CD4-positive, alpha-beta T cell treated with Interleukin-6 for 4 hours (primary cell): ENCODE measurements around the gene GUCA1A.
A peak's percentile ranks its signal among the peaks of the same experiment; 100 is the strongest.
"Not testable (repeated sequence)": the region's sequence is repeated elsewhere in the genome, so short reads cannot be mapped to it uniquely, and the experiment has no call there.

Experiments
- DNase-seq: peaks from one replicate; pipeline ENCODE4 v3.0.0-alpha.2; 2020; ENCODE audit warnings: mixed read lengths

Gene GUCA1A

DNA sequence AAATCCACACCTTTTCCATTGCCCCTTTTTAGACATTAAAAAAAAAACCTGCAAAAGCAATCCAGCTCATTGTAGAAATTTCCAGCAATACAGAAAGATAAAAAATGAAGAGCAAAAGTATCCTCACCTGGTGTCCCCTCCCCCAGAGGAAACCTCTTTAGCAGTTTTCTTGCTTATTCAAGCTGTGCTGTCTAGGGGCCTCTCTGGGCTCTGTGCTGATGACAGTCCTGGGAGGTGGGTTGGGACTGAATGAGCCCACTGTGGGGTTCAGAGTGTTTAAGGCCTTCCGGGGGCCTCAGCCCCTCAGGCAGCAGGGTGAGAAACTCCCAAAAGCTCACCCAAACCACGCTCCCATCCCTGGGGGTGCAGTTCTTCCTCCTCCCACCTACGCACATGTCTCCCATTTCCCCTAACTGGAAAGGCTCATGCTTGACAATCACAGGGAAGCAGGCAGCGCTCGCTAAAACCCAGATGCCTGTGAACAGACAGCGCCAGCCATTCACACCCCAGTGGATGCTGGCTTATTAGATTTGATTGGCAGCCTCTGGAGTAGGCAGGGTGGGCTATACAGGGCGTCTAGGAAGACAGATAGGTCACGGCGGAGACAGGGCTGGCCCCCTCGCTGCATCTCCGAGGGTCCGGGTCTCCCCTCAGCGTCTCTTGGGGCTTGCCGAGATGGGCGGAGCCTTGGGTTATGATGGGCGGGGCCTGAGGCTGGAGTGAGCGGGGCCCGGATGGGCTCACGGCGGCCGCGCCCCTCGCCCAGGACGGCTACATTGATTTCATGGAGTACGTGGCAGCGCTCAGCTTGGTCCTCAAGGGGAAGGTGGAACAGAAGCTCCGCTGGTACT is 4.6 kb downstream of the GUCA1A start:
- DNase-seq = peak; percentile 40

DNA sequence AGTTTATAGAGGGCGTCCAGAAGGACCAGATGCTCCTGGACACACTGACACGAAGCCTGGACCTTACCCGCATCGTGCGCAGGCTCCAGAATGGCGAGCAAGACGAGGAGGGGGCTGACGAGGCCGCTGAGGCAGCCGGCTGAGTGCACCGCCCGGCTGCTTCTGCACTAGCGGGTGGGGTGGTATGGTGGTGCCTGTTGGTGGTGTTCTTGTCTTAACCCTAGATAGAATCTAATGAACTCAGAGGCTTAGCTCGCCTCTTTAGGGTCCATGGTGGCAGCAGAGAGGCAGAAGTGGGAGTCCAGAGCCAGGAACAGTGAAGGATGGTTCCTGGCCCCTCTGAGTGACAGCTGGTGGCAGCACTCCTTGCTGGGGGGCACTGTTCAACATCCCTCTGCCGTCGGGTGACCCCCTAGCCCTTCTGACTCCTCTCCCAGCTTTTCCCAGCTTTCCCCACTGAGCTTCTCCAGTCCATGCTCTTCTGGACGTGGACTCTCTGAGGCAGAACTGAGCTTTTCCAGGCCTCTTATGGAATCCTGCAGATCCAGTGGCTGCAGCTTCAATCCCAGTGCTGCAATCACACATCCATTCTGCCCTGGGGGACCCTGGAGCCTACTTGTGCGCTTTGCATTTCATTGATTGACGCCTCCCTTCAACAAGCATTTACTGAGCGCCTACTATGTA is 6.2 kb downstream of the GUCA1A start:
- DNase-seq = no peak

DNA sequence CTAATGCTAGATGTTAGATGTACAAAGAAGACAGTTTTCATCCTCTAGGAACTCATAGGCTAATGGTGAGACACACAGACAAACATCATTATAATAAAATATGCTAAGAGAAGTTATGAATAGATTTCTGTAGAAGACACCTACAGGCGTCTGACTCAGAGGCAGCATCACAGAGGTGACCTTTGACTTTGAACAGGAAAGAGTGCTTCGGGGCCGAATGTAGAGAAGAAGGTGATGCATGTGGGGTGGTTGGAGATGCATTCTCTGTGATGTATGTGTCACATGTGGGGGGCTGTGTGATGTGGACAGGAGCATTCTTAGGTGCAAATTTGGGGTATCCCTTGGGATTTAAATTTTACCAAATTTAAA is 6.8 kb downstream of the GUCA1A start:
- DNase-seq = no peak

DNA sequence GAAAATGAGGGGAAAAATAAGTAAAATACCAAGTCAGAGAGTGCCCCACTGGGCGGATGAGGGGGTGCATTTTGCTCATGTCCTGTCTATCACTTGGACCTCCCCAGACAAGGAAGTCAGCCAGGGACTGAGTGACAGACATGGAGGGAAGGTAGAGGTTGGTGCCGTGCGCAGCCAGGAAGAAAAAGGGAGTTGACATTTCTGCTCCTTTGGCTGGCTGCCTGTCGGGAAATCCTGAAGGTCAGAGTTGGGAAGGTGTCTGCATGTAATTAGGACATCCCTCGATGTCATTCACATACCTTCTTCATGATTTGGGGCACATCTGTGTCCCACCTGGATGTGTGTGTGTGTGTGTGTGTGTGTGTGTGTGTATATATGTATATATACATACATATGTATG is 8.9 kb downstream of the GUCA1A start:
- no peak for DNase-seq

DNA sequence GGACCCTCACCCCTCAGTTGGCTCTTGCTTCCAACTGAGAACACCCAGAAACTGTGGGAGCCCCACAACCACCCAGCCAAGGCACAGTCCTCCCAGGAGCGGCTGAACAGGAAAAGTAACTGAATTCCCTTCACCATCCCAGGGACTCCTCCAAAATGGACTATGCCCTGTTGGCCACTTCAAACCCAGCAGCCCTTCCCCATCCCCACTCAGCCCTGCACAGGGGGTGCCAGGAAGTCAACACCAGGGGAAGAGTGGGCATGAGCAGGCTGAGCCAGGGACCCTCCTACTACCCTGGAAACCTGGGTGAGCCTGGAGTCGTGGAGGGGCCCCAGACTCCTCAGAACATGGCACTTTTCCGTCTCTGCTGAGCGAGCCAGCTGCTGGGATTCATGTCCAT is 11.3 kb downstream of the GUCA1A start:
- DNase-seq = no peak

DNA sequence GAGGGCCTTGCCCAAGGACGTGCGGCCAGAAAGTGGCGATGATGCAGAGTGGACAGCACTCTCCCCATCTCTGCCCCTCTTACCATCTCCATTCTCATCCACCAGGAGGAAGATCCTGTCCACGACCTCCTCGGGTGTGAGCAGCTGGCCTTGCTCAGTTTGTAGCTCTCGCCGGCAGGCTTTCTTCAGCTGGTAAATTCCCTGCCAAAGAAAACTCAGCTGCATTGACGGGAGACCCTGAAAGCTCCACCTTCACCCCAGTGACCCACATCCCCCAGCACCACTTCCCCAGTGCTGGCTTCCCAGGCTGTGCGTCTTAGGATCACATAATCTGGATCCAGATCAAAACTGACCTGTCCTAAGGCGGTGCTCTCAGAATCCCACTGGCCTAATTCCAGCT is 12.4 kb downstream of the GUCA1A start:
- no peak for DNase-seq

DNA sequence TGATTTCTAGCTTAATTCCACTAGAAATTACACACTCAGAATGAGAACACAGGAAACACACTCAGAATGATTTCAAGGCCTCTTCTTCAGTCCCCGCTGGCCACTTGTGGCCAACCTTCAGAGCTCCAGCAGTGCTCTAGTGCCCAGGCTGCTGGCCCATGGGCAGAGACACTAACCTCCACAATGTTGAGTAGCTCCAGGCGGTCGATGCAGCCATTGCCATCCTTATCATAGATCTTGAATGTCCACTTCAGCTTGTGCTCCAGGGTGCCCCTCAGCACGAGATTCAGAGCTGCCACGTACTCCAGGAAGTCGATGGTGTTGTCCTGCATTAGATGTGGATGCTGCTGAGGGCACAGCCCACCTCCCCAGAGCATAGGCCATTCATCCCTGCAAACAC is 15.2 kb downstream of the GUCA1A start:
- DNase-seq = no peak

DNA sequence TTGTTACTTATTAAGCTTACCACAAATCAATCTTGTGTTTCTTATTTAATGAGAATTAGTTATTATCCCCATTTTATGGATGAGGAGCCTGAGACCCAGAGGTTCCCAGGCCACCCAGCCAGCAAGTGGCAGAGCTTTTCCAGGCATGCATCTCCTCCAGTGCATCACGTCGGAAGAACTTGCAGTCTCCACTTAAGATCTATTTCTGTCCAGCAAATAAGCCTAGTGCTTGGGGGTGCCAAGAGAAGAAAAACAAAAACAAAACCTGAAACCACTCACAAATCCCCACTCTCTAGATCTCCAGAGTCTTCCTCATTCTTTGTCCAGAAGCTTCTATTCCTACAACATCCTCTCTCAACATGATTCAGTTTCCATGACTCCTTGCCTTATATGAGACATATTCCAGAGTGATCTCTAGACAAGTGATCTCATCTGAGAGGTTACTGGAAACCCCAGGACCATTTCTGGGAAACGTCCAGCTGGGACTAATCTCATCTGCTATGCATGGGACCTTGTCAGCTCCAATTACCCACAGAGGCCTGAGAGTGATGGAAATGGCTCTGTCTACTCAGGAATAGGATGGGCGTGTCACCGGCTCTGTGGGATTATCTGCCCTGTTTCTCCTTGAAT is 17.5 kb downstream of the GUCA1A start:
- DNase-seq = no peak

DNA sequence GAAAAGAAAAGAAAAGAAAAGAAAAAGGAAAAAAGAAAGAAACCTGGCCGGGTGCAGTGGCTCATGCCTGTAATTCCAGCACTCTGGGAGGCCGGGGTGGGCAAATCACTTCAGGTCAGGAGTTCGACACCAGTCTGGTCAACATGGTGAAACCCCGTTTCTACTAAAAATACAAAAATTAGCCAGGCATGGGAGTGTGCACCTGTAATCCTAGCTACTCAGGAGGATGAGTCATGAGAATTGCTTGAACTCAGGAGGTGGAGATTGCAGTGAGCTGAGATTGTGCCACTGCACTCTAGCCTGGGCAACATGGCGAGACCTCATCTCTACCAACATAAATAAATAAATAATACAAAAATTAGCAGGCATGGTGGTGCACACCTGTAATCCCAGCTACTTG is 19.2 kb downstream of the GUCA1A start:
- not testable (repeated sequence) for DNase-seq

DNA sequence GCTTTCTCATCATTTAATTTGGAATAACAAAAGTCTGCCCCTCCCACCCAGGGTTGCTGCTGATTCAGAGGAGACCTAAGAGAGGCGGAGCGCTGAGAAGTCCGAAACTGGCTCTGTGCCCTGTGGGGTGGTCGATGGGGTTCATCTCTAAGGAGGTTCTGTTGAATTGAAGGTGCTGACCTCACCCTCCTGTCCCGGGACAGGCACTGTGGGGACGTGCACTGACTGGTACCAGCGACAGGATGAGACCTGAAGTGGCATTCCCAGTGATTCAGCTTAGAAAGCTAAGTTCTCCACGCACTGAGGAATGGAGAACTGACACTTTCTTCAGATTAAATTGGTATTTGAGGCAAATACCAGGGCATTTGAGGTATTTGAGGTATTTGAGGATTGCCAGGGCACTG is 20.3 kb downstream of the GUCA1A start:
- DNase-seq = no peak

DNA sequence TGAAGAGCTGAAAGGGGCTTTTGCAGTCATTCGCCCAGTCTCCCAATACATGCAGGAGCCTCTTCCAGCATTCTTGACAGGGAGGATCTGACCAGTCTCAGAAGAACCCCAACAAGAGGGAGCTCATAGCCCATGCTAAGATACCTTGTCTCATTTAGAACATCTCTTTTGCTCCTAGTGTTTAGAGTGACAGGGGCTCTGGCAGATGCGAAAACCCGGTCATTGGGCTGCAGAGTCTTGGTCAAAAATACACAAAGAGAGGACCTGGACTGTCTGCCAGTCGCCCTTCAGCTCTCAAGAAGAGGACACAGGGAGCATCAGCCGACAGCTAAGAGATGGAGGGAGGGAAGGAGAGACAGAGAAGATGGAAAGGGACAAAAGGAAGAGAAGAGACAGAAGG is 20.9 kb downstream of the GUCA1A start:
- DNase-seq = no peak

DNA sequence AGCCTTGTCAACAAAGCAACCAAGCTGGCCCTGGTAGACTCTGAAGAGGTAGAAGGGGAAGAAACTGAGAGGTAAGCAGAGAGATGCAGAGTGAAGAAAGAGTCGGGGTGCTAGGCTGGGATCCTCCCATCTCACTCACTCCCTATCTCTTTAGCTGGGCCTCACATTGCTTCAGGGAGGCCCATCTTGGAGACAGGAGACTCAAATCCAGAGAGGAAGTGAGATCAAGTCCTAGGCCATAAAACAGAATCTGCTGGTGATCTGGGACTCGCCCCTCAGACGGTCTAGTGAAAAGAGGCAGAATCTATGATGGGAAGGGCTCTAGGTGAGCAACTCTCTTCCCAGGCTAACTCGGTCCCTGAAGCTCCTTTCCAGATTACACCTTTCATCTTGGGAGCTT is 22.3 kb downstream of the GUCA1A start:
- DNase-seq = no peak

DNA sequence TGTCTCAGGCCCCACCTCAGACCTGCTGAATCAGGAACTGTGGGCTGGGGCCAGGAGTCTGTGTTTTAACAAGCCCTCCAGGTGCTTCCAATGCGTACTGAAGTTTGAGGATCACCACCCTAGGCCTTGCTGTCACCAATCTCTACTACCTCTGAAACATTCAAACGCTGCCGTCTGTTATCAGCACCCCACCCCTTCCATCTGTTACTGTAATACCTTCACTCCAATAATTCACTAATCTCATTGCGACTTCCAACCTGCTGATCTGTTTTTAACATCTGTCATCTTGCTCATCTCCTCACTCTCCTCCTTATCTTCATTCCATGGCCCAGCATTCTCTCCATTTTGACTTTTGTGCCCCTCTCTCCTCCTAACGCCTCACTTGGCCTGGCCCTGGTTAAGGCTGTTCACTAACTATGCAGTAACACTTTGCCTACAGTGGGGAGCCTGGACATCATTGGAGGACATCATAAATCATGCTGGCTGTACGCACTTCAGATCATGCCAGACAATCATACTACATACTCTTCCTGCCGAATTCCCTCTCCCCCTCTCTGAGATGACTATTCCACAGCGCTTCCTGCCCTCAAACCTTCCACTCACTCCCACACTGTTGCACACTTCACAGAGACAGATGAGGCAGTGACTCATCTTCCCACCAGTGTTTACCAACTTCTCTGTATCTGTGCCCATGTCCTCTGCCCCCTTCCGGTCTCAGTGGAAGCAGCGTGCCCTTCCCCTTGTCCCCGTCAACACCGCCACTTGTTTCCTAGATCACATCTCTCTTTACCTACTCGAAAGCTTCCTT is 24.6 kb downstream of the GUCA1A start:
- peak; percentile 41 for DNase-seq

DNA sequence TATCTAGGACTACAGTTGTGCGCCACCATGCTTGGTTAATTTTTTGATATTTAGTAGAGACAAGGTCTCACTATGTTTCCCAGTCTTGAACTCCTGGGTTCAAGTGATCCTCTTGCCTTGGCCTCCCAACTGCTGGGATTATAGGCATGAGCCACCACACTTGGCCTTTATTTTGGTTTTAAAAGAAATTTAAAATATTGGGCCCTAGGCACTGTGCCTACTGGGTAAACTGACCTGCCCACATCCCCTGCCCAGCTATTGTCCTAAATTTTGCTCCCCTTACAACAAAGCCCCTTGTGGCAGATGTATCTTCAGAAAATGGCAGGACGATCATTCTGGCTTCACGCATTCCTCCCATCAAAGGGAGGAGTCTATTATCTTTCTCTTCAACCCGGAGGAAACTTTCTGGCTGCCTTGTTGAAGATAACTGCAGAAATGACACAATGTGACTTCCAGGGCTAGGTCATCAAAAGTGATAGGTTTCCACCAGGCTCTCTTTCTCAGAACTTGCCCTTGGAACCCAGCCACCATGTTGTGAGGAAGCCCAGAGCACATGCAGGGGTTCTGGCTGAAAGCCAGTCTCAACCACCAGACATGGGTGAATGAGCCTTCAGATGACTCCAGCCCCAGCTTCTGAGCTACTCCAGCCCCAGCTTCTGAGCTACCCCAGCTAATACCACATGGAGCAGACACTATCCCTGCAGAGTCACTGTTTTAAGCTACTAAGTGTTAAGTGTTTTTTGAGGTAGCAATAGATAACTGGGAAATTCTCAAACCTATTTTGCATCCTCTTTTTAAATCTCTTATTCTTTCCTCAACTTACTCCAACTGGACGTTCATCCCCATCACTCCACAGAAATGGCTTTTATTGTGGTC is 26.2 kb downstream of the GUCA1A start:
- no peak for DNase-seq

DNA sequence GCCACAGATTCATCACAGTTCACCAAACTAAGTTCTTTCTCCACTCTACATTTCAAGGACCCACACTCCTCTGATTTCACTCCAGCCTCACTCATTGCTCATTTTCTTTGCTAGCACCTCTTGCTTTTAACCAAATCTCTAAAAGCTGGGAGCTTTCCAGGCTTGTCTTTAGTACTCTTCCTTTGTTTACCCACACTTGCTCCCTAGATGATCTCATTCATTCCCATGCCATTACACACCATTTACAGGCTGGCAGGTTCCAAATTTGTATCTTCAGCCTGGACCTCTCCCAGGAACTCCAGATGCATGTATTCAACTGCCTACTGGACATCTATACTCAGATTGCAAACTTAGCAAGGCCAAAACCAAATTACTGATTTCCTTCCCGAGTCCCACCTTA is 26.9 kb downstream of the GUCA1A start:
- DNase-seq = no peak

DNA sequence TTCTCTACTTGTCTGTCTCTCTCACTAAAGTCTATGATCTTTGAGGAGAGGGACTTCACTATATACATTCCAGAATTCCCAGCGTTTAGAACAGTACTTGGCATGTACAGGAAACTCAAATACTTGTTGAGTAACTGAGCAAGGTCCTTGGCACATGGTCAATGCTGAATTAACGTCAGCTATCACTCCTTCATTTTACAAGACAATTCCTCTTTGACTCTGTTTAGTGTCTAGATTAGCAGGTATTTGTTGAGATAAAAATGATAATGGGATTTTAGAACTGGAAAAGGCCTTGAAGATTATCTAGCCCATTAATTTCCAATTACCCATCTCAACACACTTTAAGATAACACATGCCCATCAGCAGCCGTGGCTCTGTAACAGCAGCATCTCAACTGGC is 28.2 kb downstream of the GUCA1A start:
- DNase-seq = no peak

DNA sequence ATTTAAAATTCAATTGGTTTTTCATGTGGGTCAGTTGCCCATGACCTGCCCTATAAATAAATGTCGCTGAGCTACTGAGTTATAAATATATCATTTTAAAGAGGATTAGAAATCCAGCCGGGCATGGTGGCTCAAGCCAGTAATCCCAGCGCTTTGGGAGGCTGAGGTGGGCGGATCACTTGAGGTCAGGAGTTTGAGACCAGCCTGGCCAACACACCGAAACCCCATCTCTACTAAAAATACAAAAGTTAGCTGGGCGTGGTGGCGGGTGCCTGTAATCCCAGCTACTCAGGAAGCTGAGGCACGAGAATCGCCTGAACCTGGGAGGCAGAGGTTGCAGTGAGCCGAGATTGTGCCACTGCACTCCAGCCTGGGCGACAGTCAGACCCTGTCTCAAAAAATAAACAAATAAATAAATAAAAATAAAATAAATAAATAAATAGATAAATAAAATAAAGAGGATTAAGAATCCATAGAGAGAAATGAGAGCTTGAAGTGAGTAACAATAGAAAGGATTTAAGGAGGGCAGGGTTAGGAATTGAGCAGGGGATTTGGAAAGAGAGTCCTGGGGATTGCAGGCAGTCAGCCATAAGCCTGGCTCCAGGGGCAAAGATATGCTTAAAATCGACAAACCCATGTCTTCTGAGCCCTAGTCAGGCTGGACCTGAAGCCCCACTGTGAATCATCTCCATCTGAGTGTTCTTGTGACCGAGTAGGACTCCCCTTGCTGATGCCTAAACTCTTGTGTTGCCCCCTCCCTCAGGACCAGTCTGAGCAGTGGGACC is 29.2 kb downstream of the GUCA1A start:
- not testable (repeated sequence) for DNase-seq

DNA sequence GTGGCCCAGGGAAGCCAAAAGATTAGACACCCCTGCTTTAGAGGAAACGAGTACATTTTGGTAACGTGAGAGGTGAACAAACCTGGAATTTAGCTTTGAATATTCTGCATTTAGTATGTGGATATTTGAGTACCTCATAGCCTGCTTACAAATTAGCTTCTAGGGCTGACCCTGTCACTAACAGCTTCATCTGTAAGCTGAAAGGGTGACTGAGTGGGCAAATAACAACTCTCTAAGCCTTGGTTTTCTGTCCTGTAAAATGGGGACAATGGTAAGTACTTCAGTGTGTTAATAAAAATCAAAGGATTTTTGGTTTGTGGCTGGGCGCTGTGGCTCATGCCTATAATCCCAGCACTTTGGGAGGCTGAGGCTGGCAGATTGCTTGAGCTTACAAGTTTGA is 30.0 kb downstream of the GUCA1A start:
- no peak for DNase-seq

DNA sequence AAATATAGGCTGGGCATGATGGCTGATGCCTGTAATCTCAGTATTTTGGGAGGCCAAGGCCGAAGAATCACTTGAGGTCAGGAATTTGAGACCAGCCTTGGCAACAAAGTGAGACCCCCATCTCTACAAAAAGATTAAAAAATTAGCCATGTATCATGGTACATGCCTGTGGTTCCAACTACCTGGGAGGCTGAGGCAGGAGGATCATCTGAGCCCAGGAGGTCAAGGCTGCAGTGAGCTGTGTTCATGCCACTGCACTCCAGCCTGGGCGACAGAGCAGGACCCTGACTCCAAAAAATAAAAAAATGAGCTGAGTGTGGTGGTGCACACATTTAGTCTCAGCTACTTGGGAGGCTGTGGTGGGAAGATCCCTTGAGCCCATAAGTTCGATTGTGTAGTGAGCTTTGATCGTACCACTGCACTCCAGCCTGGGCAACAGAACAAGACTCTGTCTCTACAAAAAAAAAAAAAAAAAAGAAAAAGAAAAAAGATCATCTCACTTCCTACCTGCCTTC is 31.7 kb downstream of the GUCA1A start:
- DNase-seq = no peak

DNA sequence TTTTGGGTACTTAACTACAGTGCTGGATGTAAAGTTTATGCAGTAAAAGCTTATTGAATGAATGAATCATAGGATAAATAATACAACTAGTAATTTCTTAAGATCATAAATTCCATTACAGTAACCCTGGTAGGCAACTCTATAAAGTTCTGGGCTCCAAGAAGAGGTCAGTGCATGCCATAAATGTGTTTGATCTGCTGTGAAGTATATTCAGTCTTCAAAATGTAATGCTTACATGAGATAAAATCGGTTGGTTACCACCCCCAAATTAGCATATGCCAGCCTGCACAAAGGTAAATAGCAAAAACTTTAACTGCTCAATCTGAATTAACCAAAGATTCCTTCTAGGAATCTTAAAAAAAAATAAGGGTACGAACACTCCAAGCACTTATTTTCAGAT is 34.4 kb downstream of the GUCA1A start:
- not testable (repeated sequence) for DNase-seq

DNA sequence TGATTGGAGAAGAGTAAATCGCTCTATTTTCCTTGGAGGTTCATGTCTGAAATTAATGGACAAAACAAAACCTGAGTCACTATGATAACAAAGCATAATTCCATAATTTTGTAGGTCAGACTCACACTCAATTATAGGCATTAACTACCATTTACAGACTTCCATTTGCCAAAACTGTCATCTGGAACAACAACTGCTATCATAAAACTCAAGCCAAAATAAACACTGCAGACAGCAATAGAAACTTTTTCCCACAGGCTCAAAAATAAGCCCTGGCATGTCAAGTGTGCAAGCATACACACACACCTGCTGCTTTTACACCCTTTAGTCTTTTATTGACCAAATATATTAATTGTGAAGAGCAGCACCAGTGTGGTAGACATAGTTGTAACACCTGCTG is 37.4 kb downstream of the GUCA1A start:
- DNase-seq = no peak
